Retinal pigment epithelial cell (primary cell): ENCODE results near the gene CD248.

Source experiments
- DNase-seq: peaks from one replicate; pipeline ENCODE4 v3.0.0-alpha.2; 2010; ENCODE audit warnings: low read depth
- H3K4me3 ChIP-seq: 2 replicates; pipeline ENCODE4 v1.5.1; 2011; ENCODE audit warnings: mild to moderate bottlenecking, low read length, control low read depth, moderate library complexity
- CTCF ChIP-seq: conservative IDR thresholded peaks from 2 replicates; pipeline ENCODE4 v1.5.1; 2011; ENCODE audit warnings: low read depth, low read length, control low read depth, inconsistent platforms

Gene CD248

GRCh38 chr11:66292543-66293332, 24.1 kb downstream of the CD248 start:
- no peak for DNase-seq
- H3K4me3 ChIP-seq, result peak overlapping the region; percentile 87
- TF ChIP-seq CTCF, result no peak

- DNase-seq, result no peak
- no peak for TF ChIP-seq CTCF
- H3K4me3 ChIP-seq, result peak within 1 kb of the TSS; percentile 87
Measured at GRCh38 chr11:66291706-66292542, 24.9 kb downstream of the CD248 start, which contains the start of gene TMEM151A. Gene TMEM151A, plus strand, starts transcription at chr11:66291894. Its CDS starts 120 bp downstream, at chr11:66292014.

GRCh38 chr11:66291303-66291705, 25.5 kb downstream of the CD248 start:
- TF ChIP-seq CTCF, result no peak
- H3K4me3 ChIP-seq, result peak overlapping the region; percentile 51
- DNase-seq, result no peak

GRCh38 chr11:66290330-66290621, 26.6 kb downstream of the CD248 start:
- DNase-seq, result no peak
- no peak for TF ChIP-seq CTCF
- H3K4me3 ChIP-seq, result no peak overlapping the region

- peak; percentile 56 for DNase-seq
- H3K4me3 ChIP-seq, result peak overlapping the region; percentile 68
Measured at GRCh38 chr11:66289548-66290329, 27.1 kb downstream of the CD248 start.

More at GRCh38 chr11:66289548-66290329, 27.1 kb downstream of the CD248 start:
- TF ChIP-seq CTCF, result no peak
